ENCODE results near the gene WIPF1. TPM values are rescaled to one million over a fixed set of nuclear protein-coding genes. Genes with fewer than 3 reads are reported as not detected.

WIPF1 gene
- 57.7 and 60.1 TPM in 2 replicates for total RNA-seq
- long read RNA-seq, partial matches to known transcripts, result 12 of 33 reads
- long read RNA-seq, other reads (novel, unspliced or antisense), result 21 of 33 reads

- DNase-seq (ENCODE audit: extremely low spot score, unreplicated experiment), result no peak
- peaks cover 49% of the 10 kb centered on the region for H3K4me1 Mint-ChIP-seq (ENCODE audit: unreplicated experiment)
- no peaks in the 10 kb centered on the region for H3K9me3 Mint-ChIP-seq (ENCODE audit: unreplicated experiment)
- TF ChIP-seq CTCF (IDR thresholded peaks at IDR 0.05), result no peak
- H3K27ac Mint-ChIP-seq (ENCODE audit: unreplicated experiment), result peak within 1 kb of the TSS; percentile 54
- H3K4me3 Mint-ChIP-seq (ENCODE audit: unreplicated experiment), result no peak within 1 kb of the TSS
- H3K36me3 Mint-ChIP-seq (ENCODE audit: unreplicated experiment), result peaks cover 4% of the 10 kb centered on the region
- no peaks in the 10 kb centered on the region for H3K27me3 Mint-ChIP-seq (ENCODE audit: unreplicated experiment)
These were observed at the start of gene WIPF1 for GRCh38 chr2:174597345-174598047. WIPF1 (minus strand) TSS chr2:174597804; CDS start chr2:174585573, 12,231 bp downstream.

- H3K4me3 Mint-ChIP-seq (ENCODE audit: unreplicated experiment), result no peak overlapping the region
- no peak overlapping the region for H3K27ac Mint-ChIP-seq (ENCODE audit: unreplicated experiment)
- H3K9me3 Mint-ChIP-seq (ENCODE audit: unreplicated experiment), result peaks cover 29% of the 10 kb centered on the region
- TF ChIP-seq CTCF (IDR thresholded peaks at IDR 0.05), result no peak
- H3K4me1 Mint-ChIP-seq (ENCODE audit: unreplicated experiment), result no peaks in the 10 kb centered on the region
- H3K27me3 Mint-ChIP-seq (ENCODE audit: unreplicated experiment), result no peaks in the 10 kb centered on the region
- no peak for DNase-seq (ENCODE audit: extremely low spot score, unreplicated experiment)
- peaks cover 45% of the 10 kb centered on the region for H3K36me3 Mint-ChIP-seq (ENCODE audit: unreplicated experiment)
These were observed 47.7 kb upstream of the WIPF1 start for GRCh38 chr2:174645296-174645695.

GRCh38 chr2:174644406-174644805, 46.8 kb upstream of the WIPF1 start:
- Mint-ChIP-seq H3K4me1 (ENCODE audit: unreplicated experiment) (peaks cover 7% of the 10 kb centered on the region), H3K9me3 (ENCODE audit: unreplicated experiment) (peaks cover 21% of the 10 kb centered on the region), H3K36me3 (ENCODE audit: unreplicated experiment) (peaks cover 37% of the 10 kb centered on the region), H3K27me3 (ENCODE audit: unreplicated experiment) (no peaks in the 10 kb centered on the region), H3K27ac (ENCODE audit: unreplicated experiment) (no peak overlapping the region), H3K4me3 (ENCODE audit: unreplicated experiment) (no peak overlapping the region)
- DNase-seq (ENCODE audit: extremely low spot score, unreplicated experiment), result no peak
- no peak for TF ChIP-seq CTCF (IDR thresholded peaks at IDR 0.05)

- no peak for DNase-seq (ENCODE audit: extremely low spot score, unreplicated experiment)
- no peak for TF ChIP-seq CTCF (IDR thresholded peaks at IDR 0.05)
- Mint-ChIP-seq H3K36me3 (ENCODE audit: unreplicated experiment) (peaks cover 34% of the 10 kb centered on the region), H3K4me3 (ENCODE audit: unreplicated experiment) (no peak overlapping the region), H3K27me3 (ENCODE audit: unreplicated experiment) (no peaks in the 10 kb centered on the region), H3K27ac (ENCODE audit: unreplicated experiment) (no peak overlapping the region), H3K9me3 (ENCODE audit: unreplicated experiment) (peaks cover 17% of the 10 kb centered on the region), H3K4me1 (ENCODE audit: unreplicated experiment) (peaks cover 16% of the 10 kb centered on the region)
These were observed 45.8 kb upstream of the WIPF1 start for GRCh38 chr2:174643356-174643755.

- Mint-ChIP-seq H3K4me3 (ENCODE audit: unreplicated experiment) (no peak overlapping the region), H3K36me3 (ENCODE audit: unreplicated experiment) (peaks cover 22% of the 10 kb centered on the region), H3K27me3 (ENCODE audit: unreplicated experiment) (no peaks in the 10 kb centered on the region), H3K9me3 (ENCODE audit: unreplicated experiment) (peaks cover 15% of the 10 kb centered on the region), H3K27ac (ENCODE audit: unreplicated experiment) (no peak overlapping the region), H3K4me1 (ENCODE audit: unreplicated experiment) (peaks cover 32% of the 10 kb centered on the region)
- DNase-seq (ENCODE audit: extremely low spot score, unreplicated experiment), result no peak
- no peak for TF ChIP-seq CTCF (IDR thresholded peaks at IDR 0.05)
These were observed 43.6 kb upstream of the WIPF1 start for GRCh38 chr2:174641168-174641567.

All from osteocyte (in vitro differentiated cells).